ENCODE data around the gene CCNB1.
"Not testable (repeated sequence)": the region's sequence is repeated elsewhere in the genome, so short reads cannot be mapped to it uniquely, and the experiment has no call there.

CCNB1 gene

DNA sequence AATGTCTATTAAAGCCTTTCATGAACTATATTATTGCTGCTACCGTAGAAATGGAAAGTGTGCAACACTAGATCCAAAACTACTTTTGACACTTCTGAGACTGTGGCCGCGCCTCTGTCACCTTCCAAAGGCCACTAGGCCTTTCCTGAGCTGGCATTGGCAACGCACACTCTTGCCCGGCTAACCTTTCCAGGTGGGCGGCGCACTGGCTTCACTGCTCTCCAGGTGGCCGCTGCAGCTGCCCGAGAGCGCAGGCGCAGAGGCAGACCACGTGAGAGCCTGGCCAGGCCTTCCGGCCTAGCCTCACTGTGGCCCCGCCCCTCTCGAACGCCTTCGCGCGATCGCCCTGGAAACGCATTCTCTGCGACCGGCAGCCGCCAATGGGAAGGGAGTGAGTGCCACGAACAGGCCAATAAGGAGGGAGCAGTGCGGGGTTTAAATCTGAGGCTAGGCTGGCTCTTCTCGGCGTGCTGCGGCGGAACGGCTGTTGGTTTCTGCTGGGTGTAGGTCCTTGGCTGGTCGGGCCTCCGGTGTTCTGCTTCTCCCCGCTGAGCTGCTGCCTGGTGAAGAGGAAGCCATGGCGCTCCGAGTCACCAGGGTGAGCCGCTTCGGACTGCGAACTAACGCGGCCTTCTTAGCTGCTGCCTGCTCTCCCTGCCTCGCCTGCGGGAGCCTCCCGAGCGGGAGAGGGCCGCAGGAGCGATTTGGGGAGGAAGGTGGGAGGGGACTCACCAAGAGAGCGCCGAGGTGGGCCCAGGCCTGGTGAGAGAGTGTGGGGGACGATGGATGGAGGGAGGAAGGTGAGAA, at the start of gene CCNB1:
Gene CCNB1, plus strand, starts transcription at position 465 of the 807 bp plus-strand sequence. Its CDS starts 113 bp downstream, at position 578.
- DNase-seq (ENCODE audit: low read depth, low spot score), result peak; percentile 90

DNA sequence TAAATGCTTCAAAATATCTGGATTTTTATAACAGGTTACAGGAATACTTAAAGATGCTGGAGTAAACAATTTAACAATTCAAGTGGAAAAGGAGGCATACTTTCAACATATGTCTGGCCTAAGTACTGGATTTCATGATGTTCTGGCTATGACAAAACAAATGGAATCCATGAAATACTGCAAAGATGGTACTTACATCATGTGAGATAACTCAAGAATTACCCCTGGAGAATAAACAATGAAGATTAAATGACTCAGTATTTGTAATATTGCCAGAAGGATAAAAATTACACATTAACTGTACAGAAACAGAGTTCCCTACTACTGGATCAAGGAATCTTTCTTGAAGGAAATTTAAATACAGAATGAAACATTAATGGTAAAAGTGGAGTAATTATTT, 37.5 kb upstream of the CCNB1 start:
- DNase-seq (ENCODE audit: low read depth, low spot score), result no peak

DNA sequence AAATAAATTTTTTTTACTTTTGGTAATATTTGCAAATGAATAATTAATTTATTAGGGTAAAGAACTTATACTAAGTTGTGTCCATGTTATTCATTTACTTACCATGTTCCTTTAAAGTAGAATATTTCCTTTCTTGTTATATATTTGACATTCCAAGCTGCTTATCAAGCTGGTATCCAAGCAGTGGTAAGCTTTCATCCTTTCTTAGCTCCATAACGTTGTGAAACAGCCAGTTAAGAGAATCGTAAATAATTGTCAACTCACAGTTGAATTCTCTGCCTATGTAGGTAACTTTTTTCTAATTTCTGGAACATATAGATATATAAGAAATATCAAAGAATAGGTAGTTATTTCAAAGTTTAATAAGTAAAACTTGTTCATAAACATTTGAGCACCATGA, 36.7 kb upstream of the CCNB1 start:
- no peak for DNase-seq (ENCODE audit: low read depth, low spot score)

DNA sequence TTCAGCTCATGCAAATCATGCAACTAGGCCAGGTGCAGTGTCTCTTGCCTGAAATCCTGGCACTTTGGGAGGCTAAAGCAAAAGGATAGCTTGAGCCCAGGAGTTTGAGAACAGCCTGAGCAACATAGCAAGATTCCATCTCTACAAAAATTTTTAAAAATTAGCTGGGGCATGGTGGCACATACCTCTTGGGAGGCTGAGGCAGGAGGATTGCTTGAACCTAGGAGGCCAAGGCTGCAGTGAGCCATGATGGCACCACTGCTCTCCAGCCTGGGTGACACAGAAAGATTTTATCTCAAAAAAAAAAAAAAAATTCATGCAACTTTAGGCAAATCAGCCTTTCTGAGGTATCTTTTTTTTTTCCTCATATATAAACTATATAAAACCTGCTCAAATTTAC, 35.6 kb upstream of the CCNB1 start:
- DNase-seq (ENCODE audit: low read depth, low spot score), result no peak

DNA sequence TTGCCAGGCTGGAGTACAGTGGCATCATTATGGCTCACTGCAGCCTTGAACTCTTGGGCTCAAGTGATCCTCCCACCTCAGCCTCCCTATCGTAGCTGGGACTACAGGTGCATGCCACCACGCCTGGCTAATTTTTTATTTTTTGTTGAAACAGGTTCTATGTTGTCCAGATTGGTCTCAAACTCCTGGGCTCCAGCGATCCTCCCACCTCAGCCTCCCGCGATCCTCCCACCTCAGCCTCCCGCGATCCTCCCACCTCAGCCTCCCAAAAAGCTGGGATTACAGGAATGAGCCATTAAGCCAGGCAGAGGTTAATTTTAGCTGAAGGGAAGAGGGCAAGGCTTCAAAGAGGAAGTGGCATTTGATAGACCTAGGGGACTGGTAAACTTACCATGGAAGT, 32.8 kb upstream of the CCNB1 start:
- no peak for DNase-seq (ENCODE audit: low read depth, low spot score)

DNA sequence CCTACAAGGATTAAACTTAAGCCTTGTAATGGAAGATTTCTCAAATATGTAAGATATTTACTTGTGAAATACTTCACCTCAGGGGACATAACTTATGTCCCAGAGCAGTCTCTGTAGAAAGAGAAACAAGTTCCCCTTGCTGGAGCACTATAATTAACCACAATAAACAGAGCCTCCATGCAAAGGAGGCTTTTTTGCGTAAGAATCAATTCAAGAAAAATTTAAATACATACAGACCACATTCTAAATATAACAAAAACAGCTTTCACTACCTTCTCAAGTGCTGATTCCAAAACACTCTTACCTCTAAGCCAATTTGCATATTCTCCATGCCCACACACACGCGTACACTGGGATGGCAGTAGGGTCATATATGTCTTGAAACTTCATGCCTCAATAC, 30.7 kb upstream of the CCNB1 start:
- DNase-seq (ENCODE audit: low read depth, low spot score), result no peak

DNA sequence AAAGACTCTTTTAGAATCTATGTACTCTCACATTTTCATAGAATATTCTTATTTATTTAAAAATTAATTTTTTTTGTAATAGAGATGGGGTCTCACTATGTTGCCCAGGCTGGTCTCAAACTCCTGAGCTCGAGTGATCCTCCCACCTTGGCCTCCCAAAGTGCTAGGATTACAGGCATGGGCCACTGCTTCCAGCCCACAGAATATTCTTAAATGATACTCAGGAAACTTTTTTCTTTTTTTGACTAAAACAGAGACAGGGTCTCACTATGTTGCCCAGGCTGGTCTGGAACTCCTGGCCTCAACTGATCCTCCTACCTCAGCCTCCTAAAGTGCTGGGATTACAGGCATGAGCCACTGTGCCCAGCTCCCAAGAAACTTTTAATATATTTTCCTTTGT, 29.7 kb upstream of the CCNB1 start:
- DNase-seq (ENCODE audit: low read depth, low spot score), result not testable (repeated sequence)

DNA sequence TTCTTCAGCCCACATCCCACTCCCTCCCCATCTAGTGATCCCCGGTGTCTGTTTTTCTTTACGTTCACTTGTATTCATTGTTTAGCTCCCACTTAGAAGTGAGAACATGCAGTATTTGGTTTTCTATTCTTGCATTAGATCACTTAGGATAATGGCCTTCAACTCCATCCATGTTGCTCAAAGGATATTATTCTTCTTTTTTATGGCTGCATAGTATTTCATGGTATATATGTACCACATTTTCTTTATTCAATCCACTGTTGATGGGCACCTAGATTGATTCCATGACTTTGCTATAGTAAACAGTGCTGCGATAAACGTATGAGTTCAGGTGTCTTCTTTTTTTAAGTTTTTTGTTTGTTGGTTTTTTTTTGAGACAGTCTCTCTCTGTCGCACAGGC, 29.1 kb upstream of the CCNB1 start:
- DNase-seq (ENCODE audit: low read depth, low spot score), result no peak

DNA sequence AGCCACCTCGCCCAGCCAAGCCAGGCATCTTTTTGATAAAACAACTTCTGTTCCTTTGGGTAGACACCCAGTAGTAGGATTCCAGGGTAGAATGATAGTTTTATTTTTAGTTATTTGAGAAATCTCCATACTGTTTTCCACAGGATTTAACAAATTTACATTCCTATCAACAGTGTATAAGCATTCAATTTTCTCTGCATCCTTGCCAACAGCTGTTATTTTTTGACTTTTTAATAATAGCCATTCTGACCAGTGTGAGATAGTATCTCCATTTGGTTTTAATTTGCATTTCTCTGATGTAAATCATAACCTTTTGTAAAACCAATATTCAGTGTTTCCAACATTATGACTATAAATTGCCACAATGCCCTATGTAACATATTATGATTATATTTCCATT, 28.2 kb upstream of the CCNB1 start:
- no peak for DNase-seq (ENCODE audit: low read depth, low spot score)

DNA sequence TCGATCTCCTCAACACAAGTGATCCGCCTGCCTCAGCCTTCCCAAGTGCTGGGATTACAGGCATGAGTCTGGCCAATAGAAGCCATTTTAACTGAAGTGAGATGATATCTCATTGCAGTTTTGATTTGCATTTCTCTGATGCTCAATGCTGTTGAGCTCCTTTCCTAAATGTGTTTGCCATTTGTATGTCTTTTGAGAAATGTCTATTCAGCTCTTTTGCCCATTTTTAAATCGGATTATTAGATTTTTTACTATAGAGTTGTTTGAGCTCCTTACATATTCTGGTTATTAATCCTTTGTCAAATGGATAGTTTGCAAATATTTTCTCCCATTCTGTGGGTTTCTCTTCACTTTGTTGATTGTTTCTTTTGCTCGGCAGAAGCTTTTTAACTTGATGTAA, 26.7 kb upstream of the CCNB1 start:
- DNase-seq (ENCODE audit: low read depth, low spot score), result not testable (repeated sequence)

DNA sequence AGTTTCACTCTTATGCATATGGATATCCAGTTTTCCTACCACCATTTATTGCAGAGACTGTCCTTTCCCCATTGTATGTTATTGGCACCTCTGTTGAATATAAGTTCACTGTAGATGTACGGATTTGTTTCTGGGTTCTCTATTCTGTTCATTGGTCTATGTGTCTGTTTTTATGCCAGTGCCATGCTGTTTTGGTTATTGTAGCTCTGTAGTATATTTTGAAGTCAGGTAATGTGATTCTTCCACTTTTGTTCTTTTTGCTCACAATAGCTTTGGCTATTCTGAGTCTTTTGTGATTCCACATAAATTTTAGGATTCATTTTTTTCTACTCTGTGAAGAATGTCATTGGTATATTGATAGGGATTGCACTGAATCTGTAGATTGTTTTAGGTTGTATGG, 26.1 kb upstream of the CCNB1 start:
- DNase-seq (ENCODE audit: low read depth, low spot score), result no peak

DNA sequence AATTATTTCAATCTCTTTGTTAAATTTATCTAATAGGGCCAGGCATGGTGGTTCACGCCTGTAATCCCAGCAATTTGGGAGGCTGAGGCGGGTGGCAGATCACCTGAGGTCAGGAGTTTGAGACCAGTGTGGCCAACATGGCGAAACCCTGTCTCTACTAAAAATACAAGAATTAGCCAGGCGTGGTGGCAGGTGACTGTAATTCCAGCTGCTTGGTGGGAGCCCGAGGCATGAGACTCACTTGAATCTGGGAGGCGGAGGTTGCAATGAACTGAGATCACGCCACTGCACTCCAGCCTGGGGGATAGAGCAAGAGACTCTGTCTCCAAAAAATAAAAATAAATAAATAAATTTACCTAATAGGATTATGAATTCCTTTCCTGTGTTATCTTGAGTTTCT, 18.4 kb upstream of the CCNB1 start:
- not testable (repeated sequence) for DNase-seq (ENCODE audit: low read depth, low spot score)

DNA sequence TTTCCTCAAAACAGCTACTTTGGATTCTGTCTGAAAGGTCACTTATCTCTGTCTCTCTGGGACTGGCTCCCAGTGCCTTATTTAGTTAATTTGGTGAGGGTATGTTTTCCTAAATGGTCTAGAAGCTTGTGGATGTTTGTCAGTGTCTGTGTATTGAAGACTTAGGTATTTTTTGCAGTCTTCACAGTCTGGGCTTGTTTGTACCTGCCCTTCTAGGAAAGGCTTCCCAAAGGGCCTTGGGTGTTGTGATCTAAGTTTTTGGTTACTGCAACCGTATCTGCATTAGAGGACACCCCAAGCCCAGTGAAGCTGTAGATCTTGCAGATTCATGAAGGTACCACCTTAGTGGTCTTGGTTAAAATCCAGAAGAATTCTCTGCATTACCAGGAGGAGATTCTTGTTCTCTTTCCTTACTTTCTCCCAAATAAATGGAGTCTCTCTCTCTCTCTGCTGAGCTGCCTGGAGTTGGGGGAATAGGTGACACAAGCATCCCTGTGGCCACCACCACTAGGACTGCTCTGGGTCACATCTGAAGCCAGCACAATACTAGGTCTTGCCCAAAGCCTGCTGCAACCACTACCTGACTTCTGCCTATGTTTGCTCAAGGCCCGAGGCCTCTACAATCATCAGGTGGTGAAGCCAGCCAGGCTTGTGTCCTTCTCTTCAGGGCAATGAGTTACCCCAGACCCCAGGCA, 17.8 kb upstream of the CCNB1 start:
- no peak for DNase-seq (ENCODE audit: low read depth, low spot score)

DNA sequence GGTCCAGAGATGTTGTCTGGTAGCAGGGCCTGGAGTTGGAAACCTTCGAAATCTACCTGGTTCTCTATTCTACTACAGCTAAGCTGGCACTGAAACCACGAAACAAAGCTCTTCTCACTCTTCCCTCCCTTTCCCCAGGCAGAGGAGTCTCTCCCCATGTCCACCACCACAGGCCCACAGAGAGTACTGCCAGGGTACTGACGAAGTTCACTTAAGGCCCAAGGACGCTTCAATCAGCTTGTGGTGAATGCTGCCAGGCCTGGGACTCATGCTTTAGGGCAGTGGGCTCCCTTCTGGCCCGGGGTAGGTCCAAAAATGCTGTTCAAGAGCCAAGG, 17.3 kb upstream of the CCNB1 start:
- no peak for DNase-seq (ENCODE audit: low read depth, low spot score)

DNA sequence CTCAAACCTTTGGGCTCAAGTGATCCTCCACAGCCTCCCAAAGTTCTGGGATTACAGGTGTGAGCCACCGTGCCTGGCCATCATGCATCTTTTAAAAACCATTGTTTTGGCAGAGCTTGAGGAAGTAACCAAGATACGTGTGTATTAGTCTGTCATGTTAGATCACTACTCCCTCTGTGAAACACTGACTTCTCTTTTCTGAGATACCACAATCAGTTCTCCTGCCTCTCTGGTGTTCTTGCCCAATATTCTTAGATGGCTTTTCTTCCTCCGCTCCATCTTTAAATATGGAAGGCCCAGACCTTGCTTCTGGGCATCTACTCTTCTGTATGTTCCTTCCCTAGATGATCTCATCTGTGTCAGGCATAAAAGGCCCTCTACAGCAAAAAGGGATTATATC, 14.2 kb upstream of the CCNB1 start:
- no peak for DNase-seq (ENCODE audit: low read depth, low spot score)

DNA sequence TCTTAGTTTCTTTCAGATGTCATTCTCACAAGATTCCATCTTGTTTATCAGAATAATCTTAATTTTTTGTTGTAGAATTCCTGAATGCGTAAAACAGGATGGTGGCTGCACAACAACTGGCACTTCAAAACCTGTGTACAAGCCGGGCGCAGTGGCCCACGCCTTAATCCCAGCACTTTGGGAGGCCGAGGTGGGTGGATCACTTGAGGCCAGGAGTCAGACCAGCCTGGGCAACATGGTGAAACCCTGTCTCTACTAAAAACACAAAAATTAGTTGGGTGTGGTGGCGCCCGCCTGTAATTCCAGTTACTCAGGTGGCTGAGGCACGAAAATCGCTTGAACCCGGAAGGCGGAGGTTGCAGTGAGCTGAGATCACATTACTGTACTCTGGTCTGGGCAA, 10.5 kb upstream of the CCNB1 start:
- no peak for DNase-seq (ENCODE audit: low read depth, low spot score)

DNA sequence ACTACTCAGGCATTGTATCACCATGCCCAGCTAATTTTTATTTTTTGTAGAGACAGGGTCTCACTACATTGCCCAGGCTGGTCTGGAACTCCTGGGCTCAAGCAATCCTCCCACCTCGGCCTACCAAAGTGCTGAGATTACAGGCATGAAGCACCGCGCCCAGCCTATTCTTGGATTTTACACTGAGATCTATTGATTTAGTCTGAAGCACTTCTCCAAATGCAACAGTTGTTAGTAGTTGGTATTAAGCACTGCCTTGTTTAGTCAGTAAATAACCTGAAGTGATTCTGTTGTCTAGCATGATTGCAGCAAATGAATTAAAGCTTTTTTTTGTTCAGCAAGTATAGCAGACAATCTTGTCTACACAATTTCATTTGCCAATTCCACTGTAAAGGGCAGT, 8.9 kb upstream of the CCNB1 start:
- no peak for DNase-seq (ENCODE audit: low read depth, low spot score)

DNA sequence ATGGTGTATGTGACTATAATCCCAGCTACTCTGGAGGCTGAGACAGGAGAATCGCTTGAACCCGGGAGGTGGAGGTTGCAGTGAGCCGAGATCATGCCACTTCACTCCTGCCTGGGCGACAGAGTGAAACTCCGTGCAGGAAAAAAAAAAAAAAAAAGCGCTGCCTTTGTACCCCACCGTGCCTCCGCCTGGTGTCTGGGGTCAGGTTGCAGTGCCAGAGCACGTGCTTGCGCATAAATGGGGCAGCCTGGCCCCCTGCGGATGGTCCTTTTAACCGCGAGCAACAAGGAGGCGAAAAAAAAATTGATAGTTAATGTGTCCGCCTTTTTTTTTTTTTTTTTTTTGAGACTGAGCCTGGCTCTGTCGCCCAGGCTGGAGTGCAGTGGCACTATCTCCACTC, 6.3 kb upstream of the CCNB1 start:
- no peak for DNase-seq (ENCODE audit: low read depth, low spot score)

DNA sequence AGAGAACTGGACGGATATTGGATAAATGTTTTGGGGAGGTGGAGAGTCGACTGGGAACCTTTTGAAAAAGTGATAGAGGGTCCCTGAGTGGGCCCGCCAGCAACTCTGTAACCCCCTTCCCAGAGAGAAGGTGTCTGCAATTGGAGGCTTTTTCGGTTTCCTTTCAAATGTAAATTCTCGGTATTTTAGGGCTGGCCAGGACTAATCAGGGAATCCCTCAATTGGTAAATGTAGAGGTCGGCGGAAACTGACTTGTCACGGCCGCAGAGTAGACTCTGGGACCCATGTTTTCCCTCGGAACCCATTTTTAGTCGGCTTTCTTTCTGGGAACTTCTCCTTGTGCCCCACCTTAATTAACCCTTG, 524 bp downstream of the CCNB1 start:
- no peak for DNase-seq (ENCODE audit: low read depth, low spot score)

DNA sequence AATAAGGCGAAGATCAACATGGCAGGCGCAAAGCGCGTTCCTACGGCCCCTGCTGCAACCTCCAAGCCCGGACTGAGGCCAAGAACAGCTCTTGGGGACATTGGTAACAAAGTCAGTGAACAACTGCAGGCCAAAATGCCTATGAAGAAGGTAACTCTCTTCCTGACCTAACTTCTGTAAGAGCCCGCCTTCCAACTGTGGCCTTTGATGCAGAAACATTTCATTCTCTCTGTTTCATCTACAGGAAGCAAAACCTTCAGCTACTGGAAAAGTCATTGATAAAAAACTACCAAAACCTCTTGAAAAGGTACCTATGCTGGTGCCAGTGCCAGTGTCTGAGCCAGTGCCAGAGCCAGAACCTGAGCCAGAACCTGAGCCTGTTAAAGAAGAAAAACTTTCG, 979 bp downstream of the CCNB1 start:
- DNase-seq (ENCODE audit: low read depth, low spot score), result no peak

DNA sequence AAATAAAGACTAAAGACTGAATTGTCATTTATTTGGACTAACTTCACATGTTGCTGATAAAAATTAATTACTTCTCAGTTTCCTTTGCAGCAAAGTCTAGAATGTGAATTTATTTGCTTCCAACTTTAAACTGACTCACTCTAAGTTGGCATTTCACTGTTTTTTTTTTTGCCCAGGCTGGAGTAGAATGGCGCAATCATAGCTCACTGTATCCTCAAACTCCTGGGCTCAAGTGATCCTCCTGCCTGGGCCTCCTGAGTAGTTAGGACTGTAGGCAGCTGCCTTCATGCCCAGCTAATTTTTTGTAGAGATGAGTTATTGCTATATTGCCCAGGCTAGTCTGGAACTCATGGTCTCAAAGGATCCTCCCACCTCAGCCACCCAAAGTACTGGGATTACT, 3.5 kb downstream of the CCNB1 start:
- no peak for DNase-seq (ENCODE audit: low read depth, low spot score)

DNA sequence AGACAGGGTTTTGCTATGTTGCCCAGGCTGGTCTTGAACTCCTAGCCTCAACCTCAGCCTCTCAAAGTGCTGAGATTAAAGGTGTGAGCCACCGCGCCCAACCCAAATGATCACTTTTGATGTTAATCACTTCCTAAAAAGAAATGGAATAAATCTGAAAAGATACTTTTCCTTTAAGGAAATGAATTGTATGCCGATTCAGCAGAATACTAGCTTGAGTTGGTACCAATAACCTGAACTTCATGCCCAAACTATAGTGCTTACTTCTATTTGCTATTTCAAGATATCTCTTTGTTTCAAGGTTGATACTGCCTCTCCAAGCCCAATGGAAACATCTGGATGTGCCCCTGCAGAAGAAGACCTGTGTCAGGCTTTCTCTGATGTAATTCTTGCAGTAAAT, 4.0 kb downstream of the CCNB1 start:
- DNase-seq (ENCODE audit: low read depth, low spot score), result no peak

DNA sequence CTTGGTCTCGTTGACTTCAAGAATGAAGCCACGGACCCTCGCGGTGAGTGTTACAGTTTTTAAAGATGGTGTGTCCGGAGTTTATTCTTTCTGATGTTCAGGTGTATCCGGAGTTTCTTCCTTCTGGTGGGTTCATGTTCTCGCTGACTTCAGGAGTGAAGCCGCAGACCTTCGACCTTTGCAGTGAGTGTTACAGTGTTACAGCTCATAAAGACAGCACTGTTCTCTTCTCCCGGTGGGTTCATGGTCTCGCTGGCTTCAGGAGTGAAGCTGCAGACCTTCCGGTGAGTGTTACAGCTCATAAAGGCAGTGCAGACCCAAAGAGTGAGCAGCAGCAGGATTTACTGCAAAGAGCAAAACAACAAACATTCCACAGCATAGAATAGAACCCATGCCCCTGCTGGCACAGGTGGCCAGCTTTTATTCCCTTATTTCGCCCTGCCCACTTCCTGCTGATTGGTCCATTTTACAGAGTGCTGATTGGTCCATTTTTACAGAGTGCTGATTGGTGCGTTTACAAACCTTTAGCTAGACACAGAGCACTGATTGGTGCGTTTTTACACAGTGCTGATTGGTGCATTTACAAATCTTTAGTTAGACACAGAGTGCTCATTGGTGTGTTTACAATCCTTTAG, 14.8 kb downstream of the CCNB1 start:
- DNase-seq (ENCODE audit: low read depth, low spot score), result not testable (repeated sequence)
